Stomach (tissue), 9 donors: Measurements from ENCODE around the gene ADGRE3. TPM values are rescaled to one million over a fixed set of nuclear protein-coding genes. Genes with fewer than 3 reads are reported as not detected.

Source experiments
- DNase-seq, 2 donors: peaks; one replicate each; pipeline versions ENCODE4 v3.0.0 to v3.0.0-alpha.2; 2013 to 2019
- H3K27ac ChIP-seq, 5 donors: fragments of 200-600 bp in 4 of 5; sonication (generic) in 4 of 5; one replicate each; pipeline ENCODE4 v1.5.1; 2013 to 2019; ENCODE audit warnings: mild to moderate bottlenecking in 1 of 5, moderate library complexity in 1 of 5
- H3K27me3 ChIP-seq, 3 donors: fragments of 200-600 bp; sonication (generic); one replicate each; pipeline ENCODE4 v1.5.1; 2017 to 2019; ENCODE audit warnings: mixed run types in 1 of 3
- H3K36me3 ChIP-seq, 4 donors: fragments of 200-600 bp; sonication (generic); 1 replicate in 3 of 4; 2 replicates in 1 of 4; pipeline ENCODE4 v1.5.1; 2016 to 2019
- H3K4me1 ChIP-seq, 4 donors: fragments of 200-600 bp; sonication (generic); one replicate each; pipeline ENCODE4 v1.5.1; 2016 to 2019
- H3K4me3 ChIP-seq, 4 donors: fragments of 200-600 bp; sonication (generic) in 3 of 4; one replicate each; pipeline ENCODE4 v1.5.1; 2016 to 2019; ENCODE audit warnings: mild to moderate bottlenecking in 1 of 4
- H3K9me3 ChIP-seq, 4 donors: fragments of 200-600 bp; sonication (generic); one replicate each; pipeline ENCODE4 v1.5.1; 2016 to 2019
- CTCF ChIP-seq, 7 experiments: fragments of 450-650 bp in 4 of 7; fragments of 200-600 bp in 3 of 7; sonication (generic) in 3 of 7; IDR thresholded peaks; one replicate each; pipeline ENCODE4 v1.5.1; 2016 to 2019; ENCODE audit warnings: antibody characterized with exemption in 7 of 7, control low read depth in 2 of 7, mild to moderate bottlenecking in 1 of 7
- EP300 ChIP-seq: sonication (generic); formaldehyde crosslinking; IDR thresholded peaks from one replicate; pipeline ENCODE4 v1.6.1; 2017; ENCODE audit warnings: antibody characterized with exemption
- POLR2A ChIP-seq, 4 donors: fragments of 450-650 bp; IDR thresholded peaks; one replicate each; pipeline ENCODE4 v1.6.1; 2016; ENCODE audit warnings: antibody characterized with exemption in 4 of 4, control low read depth in 2 of 4, mild to moderate bottlenecking in 1 of 4, moderate library complexity in 1 of 4
- POLR2AphosphoS5 ChIP-seq, 3 donors: sonication (generic); formaldehyde crosslinking; IDR thresholded peaks; one replicate each; pipeline ENCODE4 v1.6.1; 2016; ENCODE audit warnings: antibody characterized with exemption in 3 of 3
- WGBS, 5 donors: extraction: QIAGEN DNeasy Blood & Tissue Kit in 3 of 5; methylation state at CpG; one replicate each; pipeline versions ENCODE4 v1.1.5 to v1.1.7; 2013 to 2018; 5-methylcytosine and 5-hydroxymethylcytosine counted together
- intact Hi-C: fragments of 100-400 bp; cut with DNase I; formaldehyde crosslinking; loops from one replicate; pipeline ENCODE4 v1.15.1; 2023; ENCODE audit warnings: low total_unique reads
- polyA plus RNA-seq, 3 donors: library from polyadenylated mRNA; stranded (reverse); fragments of 200-250 nt; gene quantifications; one replicate each; pipeline ENCODE4 v1.2.3, GENCODE V29; 2013
- total RNA-seq, 5 donors: library from RNA; depleted of rRNA; stranded (reverse); fragments of >200 nt; gene quantifications; one replicate each; pipeline versions ENCODE4 v1.1.0 to v1.2.3, GENCODE V29; 2014 to 2016
- donor health status: healthy with polysubstance abuse.
- donor health status: Bipolar disorder and iron deficiency.
- donor health status: healthy.

The ADGRE3 gene
- total and polyA plus RNA-seq, 8 donors, result 0.55 TPM; not detected in 7

DNA sequence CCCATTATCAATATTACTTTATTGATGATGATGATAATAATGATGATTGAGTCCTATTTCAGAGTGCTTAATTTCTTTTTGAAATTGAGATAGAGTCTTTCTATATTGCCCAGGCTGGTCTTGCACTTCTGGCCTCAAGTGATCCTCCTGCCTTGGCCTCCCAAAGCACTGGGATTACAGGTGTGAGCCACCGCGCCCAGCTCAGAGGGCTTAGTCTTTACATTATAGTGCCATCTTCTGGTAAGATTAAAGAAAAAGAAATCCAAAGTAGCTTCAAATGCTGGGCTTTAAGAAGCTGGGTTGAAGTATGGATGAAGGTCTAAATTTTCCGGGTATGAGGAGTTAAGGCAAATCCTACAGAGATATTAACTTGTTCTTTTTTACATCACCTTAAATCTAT lies 11.8 kb upstream of the ADGRE3 start:
- no peak overlapping the region for H3K4me3 ChIP-seq

GRCh38 chr19:14683439-14683838 lies 8.8 kb upstream of the ADGRE3 start:
- intact Hi-C loops, result no loop called here

More for the DNA sequence above, 11.8 kb upstream of the ADGRE3 start:
- TF ChIP-seq POLR2A (IDR thresholded peaks at IDR 0.05) (no peak), EP300 (no peak), CTCF (IDR thresholded peaks at IDR 0.05) (no peak), POLR2AphosphoS5 (IDR thresholded peaks at IDR 0.05) (no peak)
- Histone ChIP-seq H3K36me3 (no peaks in the 10 kb centered on the region), H3K27me3 (peaks cover 0 to 14% (median 0%) of the 10 kb centered on the region in 3 donors), H3K4me1 (peaks cover 7 to 20% (median 19%) of the 10 kb centered on the region in 4 donors), H3K27ac (no peak overlapping the region), H3K9me3 (no peaks in the 10 kb centered on the region)
- DNase-seq, result no peak
- intact Hi-C loops, result no loop called here
- WGBS, 5 donors, result 35 to 48% (median 45%) methylated on average over 3 of the region's 3 CpGs

GRCh38 chr19:14682084-14682483 lies 7.4 kb upstream of the ADGRE3 start:
- H3K36me3 ChIP-seq, result no peaks in the 10 kb centered on the region
- no peaks in the 10 kb centered on the region for H3K4me1 ChIP-seq
- intact Hi-C loops, result no loop called here
- 82 to 94% (median 89%) methylated on average over 2 of the region's 2 CpGs for WGBS, 5 donors
- no peaks in the 10 kb centered on the region for H3K9me3 ChIP-seq
- H3K4me3 ChIP-seq, result no peak overlapping the region
- H3K27ac ChIP-seq, result no peak overlapping the region
- no peak for TF ChIP-seq POLR2AphosphoS5 (IDR thresholded peaks at IDR 0.05)
- H3K27me3 ChIP-seq, result peaks cover 0 to 14% (median 0%) of the 10 kb centered on the region in 3 donors
- no peak for DNase-seq

More at GRCh38 chr19:14683439-14683838, 8.8 kb upstream of the ADGRE3 start:
- TF ChIP-seq POLR2A (IDR thresholded peaks at IDR 0.05), result no peak
- no peak overlapping the region for H3K27ac ChIP-seq
- no peaks in the 10 kb centered on the region for H3K9me3 ChIP-seq
- WGBS, 5 donors, result 34 to 43% (median 38%) methylated on average over 2 to 3 of the region's 3 CpGs
- peaks cover 0 to 14% (median 0%) of the 10 kb centered on the region in 3 donors for H3K27me3 ChIP-seq
- H3K4me1 ChIP-seq, result no peaks in the 10 kb centered on the region
- no peaks in the 10 kb centered on the region for H3K36me3 ChIP-seq
- H3K4me3 ChIP-seq, result no peak overlapping the region
- DNase-seq, result no peak

DNA sequence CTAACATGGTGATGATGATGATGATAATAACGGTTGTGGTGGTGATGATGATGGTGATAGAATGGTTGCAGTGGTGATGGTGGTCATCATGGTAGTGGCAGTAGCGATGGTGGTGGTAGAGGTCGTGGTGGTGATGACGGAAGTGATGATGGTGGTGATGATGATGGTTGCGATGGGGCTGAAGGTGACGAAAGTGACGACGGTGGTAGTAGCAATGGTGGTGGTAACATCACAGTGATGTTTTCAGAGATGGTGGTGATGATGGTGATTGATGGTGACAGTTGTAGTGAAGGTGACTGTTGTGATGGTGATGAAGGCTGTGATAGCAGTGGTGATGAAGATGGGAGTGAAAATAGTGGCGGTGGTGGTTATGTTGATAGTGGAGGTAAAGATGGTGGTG lies 3.6 kb upstream of the ADGRE3 start:
- WGBS, 5 donors, result 78 to 86% (median 81%) methylated on average over 9 of the region's 9 CpGs
- intact Hi-C loops, result no loop called here
- Histone ChIP-seq H3K9me3 (no peaks in the 10 kb centered on the region), H3K27ac (no peak overlapping the region), H3K4me3 (no peak overlapping the region), H3K4me1 (no peaks in the 10 kb centered on the region), H3K36me3 (no peaks in the 10 kb centered on the region), H3K27me3 (peaks cover 0 to 36% (median 0%) of the 10 kb centered on the region in 3 donors)
- TF ChIP-seq CTCF (IDR thresholded peaks at IDR 0.05) (no peak), EP300 (no peak), POLR2A (IDR thresholded peaks at IDR 0.05) (no peak), POLR2AphosphoS5 (IDR thresholded peaks at IDR 0.05) (no peak)
- no peak for DNase-seq

- no peaks in the 10 kb centered on the region for H3K36me3 ChIP-seq
- H3K27ac ChIP-seq, result no peak overlapping the region
- no peaks in the 10 kb centered on the region for H3K4me1 ChIP-seq
- H3K9me3 ChIP-seq, result no peaks in the 10 kb centered on the region
- no peak overlapping the region for H3K4me3 ChIP-seq
- DNase-seq, result no peak
- H3K27me3 ChIP-seq, result peaks cover 0 to 36% (median 7%) of the 10 kb centered on the region in 3 donors
- 86 to 90% (median 88%) methylated on average over 6 of the region's 6 CpGs for WGBS, 5 donors
- intact Hi-C loops, result no loop called here
- TF ChIP-seq POLR2AphosphoS5 (IDR thresholded peaks at IDR 0.05) (no peak), EP300 (no peak), POLR2A (IDR thresholded peaks at IDR 0.05) (no peak), CTCF (IDR thresholded peaks at IDR 0.05) (no peak)
Measured at GRCh38 chr19:14677464-14677863, 2.8 kb upstream of the ADGRE3 start.
